Ectodermal cell (in vitro differentiated cells): Measurements from ENCODE around the gene TLL1. TPM values are rescaled to one million over a fixed set of nuclear protein-coding genes. Genes with fewer than 3 reads are reported as not detected.

Experiments
- H3K27ac ChIP-seq: 2 replicates; pipeline ENCODE4 v1.7.0; 2013; ENCODE audit warnings: mild to moderate bottlenecking, low read depth, low read length; ENCODE audit not compliant: insufficient read depth, poor library complexity, severe bottlenecking
- H3K27me3 ChIP-seq: 2 replicates; pipeline ENCODE4 v1.7.0; 2013; ENCODE audit warnings: mild to moderate bottlenecking, low read length; ENCODE audit not compliant: insufficient read depth, control insufficient read depth, poor library complexity, severe bottlenecking
- H3K36me3 ChIP-seq: one replicate; pipeline ENCODE4 v1.7.0; 2013; ENCODE audit warnings: low read length; ENCODE audit not compliant: control insufficient read depth, insufficient read depth
- H3K4me1 ChIP-seq: one replicate; pipeline ENCODE4 v1.7.0; 2013; ENCODE audit warnings: low read length; ENCODE audit not compliant: control insufficient read depth, insufficient read depth
- H3K4me3 ChIP-seq: 2 replicates; pipeline ENCODE4 v1.7.0; 2013; ENCODE audit warnings: low read depth, low read length, control low read depth; ENCODE audit not compliant: insufficient read depth
- H3K9me3 ChIP-seq: 2 replicates; pipeline ENCODE4 v1.7.0; 2013; ENCODE audit warnings: mild to moderate bottlenecking, low read length, moderate library complexity; ENCODE audit not compliant: control insufficient read depth
- WGBS, 2 experiments: methylation state at CpG; one replicate each; pipeline ENCODE4 v1.1.7; 2013; ENCODE audit warnings: missing lambda C conversion rate in 2 of 2; 5-methylcytosine and 5-hydroxymethylcytosine counted together
- polyA plus RNA-seq, 4 experiments: library from polyadenylated mRNA; stranded (reverse); fragments of 50-300 nt; gene quantifications; one replicate each; pipeline ENCODE4 v1.2.3, GENCODE V29; 2013

The TLL1 gene
- polyA plus RNA-seq (2013, experiment 1 of 4) = not detected
- 0.14 TPM for polyA plus RNA-seq (2013, experiment 2 of 4)
- 0.16 TPM for polyA plus RNA-seq (2013, experiment 3 of 4)
- polyA plus RNA-seq (2013, experiment 4 of 4) = 0.57 TPM

GRCh38 chr4:165872461-165873297 lies at the start of gene TLL1:
TSS of gene TLL1 (plus strand) at chr4:165873237. CDS start at chr4:165873905, 668 bp downstream.
- H3K4me3 ChIP-seq = peak within 1 kb of the TSS; percentile 41
- H3K36me3 ChIP-seq = no peaks in the 10 kb centered on the region
- WGBS, 2 experiments = 4% methylated on average over 17 to 21 of the region's 24 CpGs
- H3K4me1 ChIP-seq = peaks cover 17% of the 10 kb centered on the region
- no peaks in the 10 kb centered on the region for H3K9me3 ChIP-seq
- peaks cover 63% of the 10 kb centered on the region for H3K27me3 ChIP-seq
- no peak within 1 kb of the TSS for H3K27ac ChIP-seq

- 90 to 96% methylated on average over 1 of the region's 1 CpG for WGBS, 2 experiments
Observed at GRCh38 chr4:165826166-165826565, 46.9 kb upstream of the TLL1 start.

GRCh38 chr4:165827018-165827417 lies 46.0 kb upstream of the TLL1 start:
- Histone ChIP-seq H3K4me3 (no peak overlapping the region), H3K36me3 (no peaks in the 10 kb centered on the region), H3K9me3 (no peaks in the 10 kb centered on the region), H3K27me3 (no peaks in the 10 kb centered on the region), H3K4me1 (no peaks in the 10 kb centered on the region), H3K27ac (no peak overlapping the region)
- 89 to 91% methylated on average over 1 of the region's 1 CpG for WGBS, 2 experiments

More at GRCh38 chr4:165826166-165826565, 46.9 kb upstream of the TLL1 start:
- Histone ChIP-seq H3K36me3 (no peaks in the 10 kb centered on the region), H3K27ac (no peak overlapping the region), H3K9me3 (no peaks in the 10 kb centered on the region), H3K27me3 (no peaks in the 10 kb centered on the region), H3K4me3 (no peak overlapping the region), H3K4me1 (no peaks in the 10 kb centered on the region)

- Histone ChIP-seq H3K36me3 (no peaks in the 10 kb centered on the region), H3K27ac (no peak overlapping the region), H3K4me3 (no peak overlapping the region), H3K4me1 (no peaks in the 10 kb centered on the region), H3K9me3 (no peaks in the 10 kb centered on the region), H3K27me3 (no peaks in the 10 kb centered on the region)
- WGBS, 2 experiments = 87 to 96% methylated on average over 1 to 2 of the region's 2 CpGs
Observed at GRCh38 chr4:165828928-165829327, 44.1 kb upstream of the TLL1 start.

- Histone ChIP-seq H3K4me1 (no peaks in the 10 kb centered on the region), H3K27ac (no peak overlapping the region), H3K36me3 (no peaks in the 10 kb centered on the region), H3K9me3 (no peaks in the 10 kb centered on the region), H3K4me3 (no peak overlapping the region), H3K27me3 (no peaks in the 10 kb centered on the region)
- 80 to 92% methylated on average over 1 to 2 of the region's 2 CpGs for WGBS, 2 experiments
Observed at GRCh38 chr4:165834116-165834515, 38.9 kb upstream of the TLL1 start.

GRCh38 chr4:165838575-165838974 lies 34.5 kb upstream of the TLL1 start:
- no peak overlapping the region for H3K27ac ChIP-seq
- H3K36me3 ChIP-seq = no peaks in the 10 kb centered on the region
- H3K4me1 ChIP-seq = no peaks in the 10 kb centered on the region
- WGBS, 2 experiments = 90% methylated on average over 1 of the region's 1 CpG; no CpG with 5 or more reads in 1 of the 2 experiments
- no peaks in the 10 kb centered on the region for H3K27me3 ChIP-seq
- H3K4me3 ChIP-seq = no peak overlapping the region
- no peaks in the 10 kb centered on the region for H3K9me3 ChIP-seq

- Histone ChIP-seq H3K27ac (no peak overlapping the region), H3K36me3 (no peaks in the 10 kb centered on the region), H3K4me3 (no peak overlapping the region), H3K4me1 (no peaks in the 10 kb centered on the region), H3K27me3 (no peaks in the 10 kb centered on the region), H3K9me3 (no peaks in the 10 kb centered on the region)
- WGBS, 2 experiments = 91 to 92% methylated on average over 4 of the region's 5 CpGs
Observed at GRCh38 chr4:165839615-165840333, 33.3 kb upstream of the TLL1 start.

- H3K4me3 ChIP-seq = no peak overlapping the region
- no peaks in the 10 kb centered on the region for H3K4me1 ChIP-seq
- no peaks in the 10 kb centered on the region for H3K27me3 ChIP-seq
- no peaks in the 10 kb centered on the region for H3K9me3 ChIP-seq
- no peak overlapping the region for H3K27ac ChIP-seq
- no peaks in the 10 kb centered on the region for H3K36me3 ChIP-seq
Observed at GRCh38 chr4:165842684-165843083, 30.4 kb upstream of the TLL1 start.

GRCh38 chr4:165844161-165844560 lies 28.9 kb upstream of the TLL1 start:
- no peaks in the 10 kb centered on the region for H3K9me3 ChIP-seq
- H3K27ac ChIP-seq = no peak overlapping the region
- WGBS, 2 experiments = 91 to 96% methylated on average over 7 of the region's 7 CpGs
- no peaks in the 10 kb centered on the region for H3K4me1 ChIP-seq
- no peaks in the 10 kb centered on the region for H3K27me3 ChIP-seq
- no peak overlapping the region for H3K4me3 ChIP-seq
- H3K36me3 ChIP-seq = no peaks in the 10 kb centered on the region

GRCh38 chr4:165851256-165851655 lies 21.8 kb upstream of the TLL1 start:
- no peaks in the 10 kb centered on the region for H3K9me3 ChIP-seq
- 89 to 91% methylated on average over 3 of the region's 3 CpGs for WGBS, 2 experiments
- no peaks in the 10 kb centered on the region for H3K36me3 ChIP-seq
- H3K4me1 ChIP-seq = no peaks in the 10 kb centered on the region
- H3K27ac ChIP-seq = no peak overlapping the region
- no peaks in the 10 kb centered on the region for H3K27me3 ChIP-seq
- no peak overlapping the region for H3K4me3 ChIP-seq
